Thyroid gland (tissue), 4 donors: ENCODE results near the gene EXOC4. TPM values are rescaled to one million over a fixed set of nuclear protein-coding genes. Genes with fewer than 3 reads are reported as not detected.

Experiments used
- DNase-seq, 2 donors: peaks; one replicate each; pipeline ENCODE4 v3.0.0-alpha.2; 2019
- H3K27ac ChIP-seq, 3 donors: fragments of 200-600 bp; sonication (generic); 1 replicate in 2 of 3; 2 replicates in 1 of 3; pipeline ENCODE4 v1.5.1; 2016 to 2019; ENCODE audit warnings: mild to moderate bottlenecking in 1 of 3, moderate library complexity in 1 of 3
- H3K27me3 ChIP-seq: fragments of 200-600 bp; sonication (generic); one replicate; pipeline ENCODE4 v1.5.1; 2019
- H3K36me3 ChIP-seq, 2 donors: fragments of 200-600 bp; sonication (generic); one replicate each; pipeline ENCODE4 v1.5.1; 2016 to 2019
- H3K4me1 ChIP-seq, 2 donors: fragments of 200-600 bp; sonication (generic); one replicate each; pipeline ENCODE4 v1.5.1; 2017 to 2019
- H3K4me3 ChIP-seq, 3 donors: fragments of 200-600 bp; sonication (generic); replicated peaks in 1 of 3; 1 replicate in 2 of 3; 2 replicates in 1 of 3; pipeline ENCODE4 v1.5.1; 2016; ENCODE audit warnings: mild to moderate bottlenecking in 1 of 3
- H3K9me3 ChIP-seq: fragments of 200-600 bp; sonication (generic); one replicate; pipeline ENCODE4 v1.5.1; 2017
- POLR2A ChIP-seq, 2 donors: fragments of 450-650 bp; IDR thresholded peaks; one replicate each; pipeline ENCODE4 v1.6.1; 2017; ENCODE audit warnings: antibody characterized with exemption in 2 of 2, mild to moderate bottlenecking in 2 of 2, moderate library complexity in 1 of 2
- WGBS, 2 donors: methylation state at CpG; one replicate each; pipeline ENCODE4 v1.1.5; 2017; 5-methylcytosine and 5-hydroxymethylcytosine counted together
- intact Hi-C: fragments of 100-400 bp; cut with DNase I; formaldehyde crosslinking; loops from one replicate; pipeline ENCODE4 v1.15.1; 2023
- total RNA-seq, 4 donors: library from RNA; depleted of rRNA; stranded (reverse); fragments of >200 nt; gene quantifications; one replicate each; pipeline ENCODE4 v1.2.3, GENCODE V29; 2016
- TF ChIP-seq, protein P1 (sequence below), 6 experiments: fragments of 200-600 bp in 3 of 6; fragments of 450-650 bp in 3 of 6; sonication (generic) in 3 of 6; IDR thresholded peaks; one replicate each; pipeline ENCODE4 v1.5.1; 2016 to 2019; ENCODE audit warnings: antibody characterized with exemption in 6 of 6, mild to moderate bottlenecking in 2 of 6, inconsistent platforms in 1 of 6, moderate library complexity in 1 of 6

EXOC4 gene
- total RNA-seq, 4 donors from 2014 or later = 74.0 to 116 (median 107) TPM

DNA sequence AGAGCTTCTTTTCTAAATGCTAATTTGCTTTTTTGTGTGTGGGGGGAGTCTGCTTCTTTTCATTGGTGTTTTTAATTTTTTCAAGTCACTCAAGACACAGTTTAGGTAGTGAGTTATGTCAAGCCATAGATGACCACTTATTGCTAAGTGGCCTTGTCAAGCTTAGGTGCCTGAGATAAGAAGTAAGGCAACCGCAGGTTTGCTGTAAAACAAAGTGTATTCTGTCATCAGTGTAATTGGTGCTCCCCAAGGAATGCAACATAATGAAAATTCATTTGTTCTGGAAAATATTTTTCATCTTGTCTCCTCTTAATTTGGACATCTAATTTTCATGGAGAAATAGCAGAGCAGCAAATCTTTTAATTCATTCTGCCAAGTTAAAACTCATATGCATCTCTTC is 249.6 kb downstream of the EXOC4 start:
- WGBS, 2 donors = 73 to 77% methylated on average over 1 of the region's 1 CpG
- Histone ChIP-seq H3K27ac (no peak overlapping the region), H3K4me1 (no peaks in the 10 kb centered on the region), H3K4me3 (no peak overlapping the region), H3K9me3 (no peaks in the 10 kb centered on the region), H3K27me3 (no peaks in the 10 kb centered on the region), H3K36me3 (no peaks in the 10 kb centered on the region)
- intact Hi-C loops = no loop called here
- TF ChIP-seq, protein P1, sequence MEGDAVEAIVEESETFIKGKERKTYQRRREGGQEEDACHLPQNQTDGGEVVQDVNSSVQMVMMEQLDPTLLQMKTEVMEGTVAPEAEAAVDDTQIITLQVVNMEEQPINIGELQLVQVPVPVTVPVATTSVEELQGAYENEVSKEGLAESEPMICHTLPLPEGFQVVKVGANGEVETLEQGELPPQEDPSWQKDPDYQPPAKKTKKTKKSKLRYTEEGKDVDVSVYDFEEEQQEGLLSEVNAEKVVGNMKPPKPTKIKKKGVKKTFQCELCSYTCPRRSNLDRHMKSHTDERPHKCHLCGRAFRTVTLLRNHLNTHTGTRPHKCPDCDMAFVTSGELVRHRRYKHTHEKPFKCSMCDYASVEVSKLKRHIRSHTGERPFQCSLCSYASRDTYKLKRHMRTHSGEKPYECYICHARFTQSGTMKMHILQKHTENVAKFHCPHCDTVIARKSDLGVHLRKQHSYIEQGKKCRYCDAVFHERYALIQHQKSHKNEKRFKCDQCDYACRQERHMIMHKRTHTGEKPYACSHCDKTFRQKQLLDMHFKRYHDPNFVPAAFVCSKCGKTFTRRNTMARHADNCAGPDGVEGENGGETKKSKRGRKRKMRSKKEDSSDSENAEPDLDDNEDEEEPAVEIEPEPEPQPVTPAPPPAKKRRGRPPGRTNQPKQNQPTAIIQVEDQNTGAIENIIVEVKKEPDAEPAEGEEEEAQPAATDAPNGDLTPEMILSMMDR (IDR thresholded peaks at IDR 0.05) = no peak
- no peak for TF ChIP-seq POLR2A (IDR thresholded peaks at IDR 0.05)
- no peak for DNase-seq

DNA sequence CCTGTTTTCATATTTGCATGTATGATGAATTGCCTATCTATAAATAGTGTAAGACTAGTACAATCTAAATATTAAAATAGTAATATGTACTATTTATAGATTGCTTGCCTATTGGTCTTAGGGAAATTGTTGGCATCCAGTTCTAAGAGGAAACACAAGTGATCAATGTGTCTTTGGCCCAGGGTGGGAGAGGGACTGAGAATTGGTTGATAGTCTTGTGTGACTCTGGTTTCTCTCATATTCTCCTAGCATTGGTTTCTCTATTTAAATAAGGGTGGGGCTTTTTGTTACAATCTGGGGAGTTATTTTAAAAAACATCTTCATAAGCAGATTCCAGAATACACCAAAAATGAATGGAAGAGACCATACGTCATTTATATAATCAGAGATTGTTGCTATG is 250.1 kb downstream of the EXOC4 start:
- WGBS, 2 donors = 95 to 96% methylated on average over 1 of the region's 1 CpG
- H3K9me3 ChIP-seq = no peaks in the 10 kb centered on the region
- H3K27me3 ChIP-seq = no peaks in the 10 kb centered on the region
- DNase-seq = no peak
- no peaks in the 10 kb centered on the region for H3K4me1 ChIP-seq
- no peak overlapping the region for H3K4me3 ChIP-seq
- H3K27ac ChIP-seq = no peak overlapping the region
- H3K36me3 ChIP-seq = no peaks in the 10 kb centered on the region
- intact Hi-C loops = no loop called here
- TF ChIP-seq POLR2A (IDR thresholded peaks at IDR 0.05) = no peak
- TF ChIP-seq, protein P1 (IDR thresholded peaks at IDR 0.05) = no peak

DNA sequence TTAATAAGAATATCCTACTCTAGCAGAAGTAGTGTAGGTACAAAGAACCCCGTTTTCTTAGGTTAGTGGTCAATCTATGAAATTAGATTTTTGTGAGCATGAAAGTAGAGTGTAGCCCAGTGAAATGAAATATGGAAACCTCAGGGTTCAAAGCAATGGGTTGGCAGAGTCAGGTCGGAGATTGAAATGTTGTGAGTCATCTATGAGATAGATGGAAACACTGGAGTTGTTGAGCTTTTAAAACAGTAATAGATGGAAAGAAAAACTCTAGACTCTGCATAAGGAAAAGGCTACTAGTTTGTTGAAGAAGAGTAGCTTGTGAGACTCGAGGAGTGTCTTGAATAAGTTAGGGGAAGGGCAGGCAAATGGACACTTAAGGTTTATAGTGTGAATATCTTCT is 251.9 kb downstream of the EXOC4 start:
- Histone ChIP-seq H3K27me3 (no peaks in the 10 kb centered on the region), H3K9me3 (no peaks in the 10 kb centered on the region), H3K36me3 (no peaks in the 10 kb centered on the region), H3K4me1 (no peaks in the 10 kb centered on the region), H3K4me3 (no peak overlapping the region), H3K27ac (no peak overlapping the region)
- intact Hi-C loops = no loop called here
- DNase-seq = no peak
- 88 to 96% methylated on average over 3 of the region's 3 CpGs for WGBS, 2 donors
- TF ChIP-seq, protein P1 (IDR thresholded peaks at IDR 0.05) = no peak
- no peak for TF ChIP-seq POLR2A (IDR thresholded peaks at IDR 0.05)

DNA sequence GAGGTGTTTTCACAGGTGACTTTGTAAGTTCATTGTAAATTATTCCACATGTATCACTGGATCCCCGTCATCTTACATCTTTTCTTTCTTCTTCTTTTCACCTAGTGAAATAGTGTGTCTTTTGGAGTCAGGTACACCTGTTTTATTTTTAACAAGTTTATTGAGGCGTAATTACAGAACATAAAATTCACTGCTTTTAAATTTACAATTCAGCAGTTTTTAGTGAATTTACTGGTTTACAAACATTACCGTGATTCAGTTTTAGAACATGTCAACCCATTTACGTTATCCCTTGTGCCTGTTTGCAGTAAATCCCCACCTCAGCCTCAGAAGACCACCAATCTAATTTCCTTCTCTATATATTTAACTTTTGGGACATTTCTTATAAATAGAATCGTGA is 256.9 kb downstream of the EXOC4 start:
- no peaks in the 10 kb centered on the region for H3K4me1 ChIP-seq
- no peaks in the 10 kb centered on the region for H3K9me3 ChIP-seq
- intact Hi-C loops = no loop called here
- DNase-seq = no peak
- no peak overlapping the region for H3K27ac ChIP-seq
- WGBS, 2 donors = 98% methylated on average over 5 of the region's 5 CpGs
- TF ChIP-seq, protein P1 (IDR thresholded peaks at IDR 0.05) = no peak
- TF ChIP-seq POLR2A (IDR thresholded peaks at IDR 0.05) = no peak
- H3K27me3 ChIP-seq = no peaks in the 10 kb centered on the region
- H3K36me3 ChIP-seq = no peaks in the 10 kb centered on the region
- H3K4me3 ChIP-seq = no peak overlapping the region

DNA sequence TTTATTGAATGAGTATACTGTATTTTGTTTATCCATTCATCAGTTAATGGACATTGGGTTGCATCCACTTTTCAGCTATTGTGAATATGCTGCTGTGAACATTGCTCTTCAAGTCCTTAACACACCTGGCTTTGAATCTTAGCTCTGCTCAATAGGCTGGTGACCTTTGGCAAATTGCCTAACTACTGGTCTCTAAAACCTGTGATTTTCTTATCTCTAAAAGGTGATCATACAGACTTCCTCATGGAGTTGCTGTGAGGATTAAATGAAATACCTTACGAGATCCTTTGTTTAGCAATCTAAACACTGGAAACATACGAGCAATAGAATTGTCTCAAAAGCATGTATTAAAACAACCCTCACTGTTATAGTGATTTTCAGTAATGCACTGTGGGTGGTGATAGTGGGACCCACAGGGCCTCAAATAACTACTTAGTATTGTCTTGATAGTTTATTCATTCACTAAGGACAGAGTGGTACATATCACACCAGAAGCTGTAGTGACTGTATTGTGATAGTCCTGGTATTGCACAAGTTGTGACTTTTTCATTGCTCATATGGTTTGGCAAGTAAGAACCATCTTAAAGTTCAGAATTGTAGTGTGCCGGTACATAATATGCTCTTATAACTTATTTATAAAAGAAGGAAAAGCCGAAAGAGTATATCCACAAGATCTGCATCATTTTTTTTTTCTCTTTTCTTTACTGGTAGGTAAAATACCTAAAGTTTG is 257.6 kb downstream of the EXOC4 start:
- H3K4me1 ChIP-seq = no peaks in the 10 kb centered on the region
- DNase-seq = no peak
- intact Hi-C loops = no loop called here
- H3K9me3 ChIP-seq = no peaks in the 10 kb centered on the region
- H3K27me3 ChIP-seq = no peaks in the 10 kb centered on the region
- no peaks in the 10 kb centered on the region for H3K36me3 ChIP-seq
- H3K4me3 ChIP-seq = no peak overlapping the region
- 91 to 95% methylated on average over 4 of the region's 4 CpGs for WGBS, 2 donors
- TF ChIP-seq, protein P1 (IDR thresholded peaks at IDR 0.05) = no peak
- no peak for TF ChIP-seq POLR2A (IDR thresholded peaks at IDR 0.05)
- H3K27ac ChIP-seq = no peak overlapping the region
